Measurements from ENCODE around the gene ARID1B.

- TF ChIP-seq CTCF (IDR thresholded peaks at IDR 0.05; ENCODE audit: insufficient read depth, low read length, poor library complexity, severe bottlenecking) (no peak), EZH2phosphoT487 (conservative IDR thresholded peaks at IDR 0.05; ENCODE audit: low read length) (no peak)
Measured at GRCh38 chr6:156748504-156748903, 28.7 kb upstream of the ARID1B start.
